ENCODE data around the gene NAT8. TPM values are rescaled to one million over a fixed set of nuclear protein-coding genes. Genes with fewer than 3 reads are reported as not detected.
"Not testable (repeated sequence)": the region's sequence is repeated elsewhere in the genome, so short reads cannot be mapped to it uniquely, and the experiment has no call there.

The NAT8 gene
- total RNA-seq, 1 donor from 2014 or later = not detected

DNA sequence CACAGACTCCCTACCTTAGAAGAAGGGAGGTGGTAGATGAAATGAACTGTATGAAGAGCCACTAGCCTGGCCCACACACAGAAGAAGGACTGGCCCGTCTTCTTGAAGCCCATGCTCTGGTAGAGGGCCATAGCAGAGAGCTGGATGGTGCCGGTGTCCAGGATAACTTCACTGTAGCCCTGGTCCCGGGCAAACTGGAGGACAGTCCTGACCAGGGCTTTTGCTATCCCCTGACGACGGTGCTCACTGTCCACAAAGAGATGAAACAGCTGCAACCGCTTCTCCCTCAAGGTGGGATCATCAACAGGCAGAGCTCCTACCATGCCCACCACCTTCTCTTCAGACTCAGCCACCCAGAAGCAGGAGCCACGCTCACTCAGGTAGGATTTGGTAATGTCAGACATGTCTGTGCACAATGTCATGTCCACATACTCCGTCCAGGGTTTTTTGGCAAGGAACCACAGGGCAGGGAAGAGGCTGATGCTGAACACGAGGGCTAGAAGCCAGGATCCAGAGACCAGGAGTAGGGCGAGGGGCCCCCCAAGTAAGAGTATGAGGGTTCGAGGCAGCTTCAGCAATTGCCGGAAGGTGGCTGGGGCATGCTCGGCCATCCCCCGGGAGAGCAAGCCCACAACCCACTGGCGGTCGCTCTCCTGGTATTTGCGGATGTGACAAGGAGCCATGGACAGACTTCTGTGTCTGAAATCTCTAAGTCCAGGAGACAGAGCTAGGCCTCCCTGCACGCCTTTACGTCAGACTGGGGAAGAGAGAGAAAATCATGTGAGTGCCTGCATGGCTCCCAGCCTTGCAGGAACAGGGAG, 1.1 kb downstream of the NAT8 start:
- no peak for DNase-seq
- intact Hi-C loops (cut with DNase I) = no loop called here
- no peak for ATAC-seq (ENCODE audit: poor library complexity)

DNA sequence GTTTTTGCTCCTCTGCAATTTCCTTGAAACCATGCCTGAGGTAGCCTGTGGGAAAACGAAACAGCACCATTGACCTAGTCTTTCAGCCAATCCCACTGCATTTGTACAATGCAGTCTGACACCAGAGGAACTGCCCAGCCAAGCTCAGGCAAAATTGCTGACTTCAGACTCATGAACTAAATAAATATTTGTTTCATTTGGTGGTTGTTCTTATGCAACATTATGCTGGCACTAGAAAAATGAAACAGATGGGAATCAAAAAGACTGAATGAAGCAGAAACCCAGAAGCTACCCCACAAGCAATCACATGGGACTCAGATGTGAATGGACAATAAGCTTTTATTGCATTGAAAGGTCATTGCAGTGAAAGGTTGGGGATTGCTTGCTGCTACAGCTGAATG, 1.7 kb downstream of the NAT8 start:
- DNase-seq = peak; percentile 42
- intact Hi-C loops (cut with DNase I) = no loop called here
- peak; percentile 60 for ATAC-seq (ENCODE audit: poor library complexity)

DNA sequence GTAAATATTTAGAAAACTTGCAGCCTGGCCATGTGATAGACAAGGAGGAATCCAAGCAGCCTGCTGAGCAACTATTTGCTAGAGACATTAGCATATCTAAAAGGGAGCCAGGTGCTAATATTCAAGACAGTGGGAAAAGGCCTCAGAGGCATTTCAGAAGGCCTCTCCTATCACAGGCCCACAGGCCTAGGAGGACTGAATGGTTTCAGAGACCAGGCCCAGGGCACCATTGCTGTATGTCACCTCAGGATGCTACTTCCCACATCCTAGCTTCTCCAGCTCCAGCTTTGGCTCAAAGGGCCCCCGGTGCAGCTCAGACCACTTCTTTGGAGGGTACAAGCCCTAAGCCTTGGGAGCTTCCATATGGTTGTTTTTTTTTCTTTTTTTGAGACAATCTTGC, 3.8 kb downstream of the NAT8 start:
- intact Hi-C loops (cut with DNase I) = no loop called here
- ATAC-seq (ENCODE audit: poor library complexity) (no peak), DNase-seq (no peak)

DNA sequence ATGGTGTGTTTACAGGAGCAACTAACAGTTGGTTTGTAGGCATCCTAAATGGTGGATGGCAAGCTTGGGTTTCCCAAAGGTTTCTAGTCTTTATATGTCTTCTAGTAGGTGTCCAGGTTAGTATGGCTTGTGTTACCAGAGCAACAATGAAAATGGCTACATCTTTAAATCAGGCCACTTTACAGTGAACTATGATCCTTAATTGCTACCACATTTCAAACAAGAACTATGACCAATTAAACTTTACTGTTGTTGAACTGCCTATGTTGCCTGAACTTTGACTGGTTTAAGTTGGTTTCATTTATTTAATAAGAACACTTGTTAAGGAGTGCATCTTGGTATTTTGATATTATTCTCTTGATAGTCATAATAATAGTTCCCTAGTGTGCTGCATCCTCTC, 5.2 kb downstream of the NAT8 start:
- intact Hi-C loops (cut with DNase I); ATAC-seq (ENCODE audit: poor library complexity): not testable (repeated sequence)

DNA sequence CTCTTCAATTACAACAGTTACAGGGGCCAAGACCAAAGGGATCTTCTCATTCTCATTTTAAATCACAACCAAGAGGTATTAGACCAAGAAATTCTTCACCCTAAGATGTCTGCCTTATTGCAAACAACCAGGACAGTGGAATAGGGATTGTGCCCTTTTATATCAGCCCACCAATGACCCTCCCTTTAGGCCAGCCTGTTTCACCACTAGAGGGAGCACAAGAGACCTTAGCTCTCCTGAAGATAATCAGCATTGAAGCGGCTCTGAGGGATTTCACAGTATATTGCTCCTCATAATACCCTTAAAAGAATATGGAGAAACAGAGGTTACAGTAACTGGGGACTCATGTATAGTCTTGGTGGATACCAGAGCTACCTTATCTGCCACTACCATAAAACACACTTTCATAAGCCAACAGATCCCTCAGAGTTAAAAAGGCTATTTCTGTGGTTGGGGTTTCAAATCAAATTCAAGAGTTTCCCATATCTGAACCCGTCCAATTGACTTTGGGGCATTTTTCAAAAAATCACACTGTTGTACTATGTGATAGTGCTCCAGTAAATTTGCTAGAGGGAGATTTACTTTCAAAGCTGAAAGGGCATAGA, 11.5 kb downstream of the NAT8 start:
- DNase-seq; intact Hi-C loops (cut with DNase I): not testable (repeated sequence)
- ATAC-seq (ENCODE audit: poor library complexity) = peak; percentile 71

More for the DNA sequence above, 5.2 kb downstream of the NAT8 start:
- not testable (repeated sequence) for DNase-seq

DNA sequence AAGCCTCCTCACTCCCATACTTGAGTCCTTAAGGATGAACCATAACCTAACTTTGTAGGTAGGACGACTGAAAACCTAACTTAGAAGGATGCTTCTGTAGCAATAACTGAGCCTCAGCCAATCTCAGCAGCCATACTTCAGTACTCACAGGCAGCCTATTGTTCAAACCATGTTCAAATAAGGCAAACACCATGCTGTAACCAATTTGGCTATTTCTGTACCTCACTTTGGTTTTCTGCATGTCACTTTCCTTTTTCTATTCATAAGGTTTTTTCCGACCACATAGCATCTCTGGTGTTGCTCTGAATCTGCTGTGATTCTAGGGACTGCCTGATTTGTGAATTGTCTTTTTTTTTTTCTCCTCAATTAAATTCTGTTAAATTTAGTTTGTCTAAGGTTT, 13.7 kb downstream of the NAT8 start:
- intact Hi-C loops (cut with DNase I); ATAC-seq (ENCODE audit: poor library complexity); DNase-seq: not testable (repeated sequence)

DNA sequence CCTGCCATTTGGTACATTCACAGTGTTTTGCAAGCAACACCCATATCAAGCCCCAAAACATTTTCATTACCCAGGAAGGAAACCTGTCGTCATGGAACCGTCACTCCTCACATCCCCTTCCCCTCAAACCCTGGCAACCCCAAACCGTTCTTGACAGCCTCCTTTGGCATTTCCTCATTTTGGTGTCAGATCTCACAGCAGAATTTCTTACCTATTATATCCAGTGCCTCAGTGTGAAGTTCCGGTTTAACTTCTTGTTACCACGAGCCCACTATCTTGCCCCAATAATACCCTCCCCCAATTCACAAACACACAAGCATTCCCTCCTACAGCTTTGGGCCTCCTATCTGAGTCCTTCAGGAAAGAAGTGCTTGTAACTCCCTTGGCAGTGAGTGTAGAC, 16.0 kb downstream of the NAT8 start:
- DNase-seq; ATAC-seq (ENCODE audit: poor library complexity); intact Hi-C loops (cut with DNase I): not testable (repeated sequence)

DNA sequence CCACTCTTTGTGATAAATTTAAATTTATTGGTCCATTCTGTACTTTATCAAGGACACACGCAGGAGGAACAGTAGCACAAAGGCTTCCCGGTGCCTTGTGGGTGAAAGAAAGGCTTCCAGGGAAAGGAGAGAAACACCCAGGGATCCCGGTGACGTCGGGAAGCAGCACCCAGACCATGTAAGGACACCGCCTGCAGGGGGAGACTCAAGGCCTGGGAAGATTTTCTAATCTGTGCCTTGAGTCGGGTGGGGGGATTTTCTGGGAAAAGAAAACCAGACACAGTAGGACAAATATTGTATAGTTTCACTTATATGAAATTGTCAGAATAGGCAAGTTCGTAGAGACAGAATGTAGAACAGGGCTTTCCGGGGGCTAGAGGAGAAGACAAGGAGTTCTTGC, 17.6 kb downstream of the NAT8 start:
- ATAC-seq (ENCODE audit: poor library complexity); intact Hi-C loops (cut with DNase I); DNase-seq: not testable (repeated sequence)

DNA sequence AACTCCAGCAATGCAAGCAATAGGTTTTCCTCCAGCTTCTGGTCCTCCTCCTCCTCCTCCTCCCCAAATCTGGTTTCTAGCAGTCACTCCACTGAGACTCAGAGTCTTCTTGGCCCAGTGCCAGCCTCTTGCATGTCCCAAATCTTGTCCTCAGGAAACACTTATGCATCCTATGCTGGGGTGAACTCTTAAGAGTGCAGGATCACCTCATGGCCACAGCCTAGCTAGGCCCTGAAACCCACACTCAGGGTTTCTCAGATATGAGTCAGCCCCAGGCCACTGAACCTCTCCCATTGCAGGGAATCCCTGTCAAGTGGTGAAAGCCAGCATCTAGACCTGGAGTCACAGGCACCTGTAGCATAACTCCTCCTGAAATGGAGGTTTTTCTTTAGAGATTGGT, 18.2 kb downstream of the NAT8 start:
- ATAC-seq (ENCODE audit: poor library complexity); DNase-seq; intact Hi-C loops (cut with DNase I): not testable (repeated sequence)

DNA sequence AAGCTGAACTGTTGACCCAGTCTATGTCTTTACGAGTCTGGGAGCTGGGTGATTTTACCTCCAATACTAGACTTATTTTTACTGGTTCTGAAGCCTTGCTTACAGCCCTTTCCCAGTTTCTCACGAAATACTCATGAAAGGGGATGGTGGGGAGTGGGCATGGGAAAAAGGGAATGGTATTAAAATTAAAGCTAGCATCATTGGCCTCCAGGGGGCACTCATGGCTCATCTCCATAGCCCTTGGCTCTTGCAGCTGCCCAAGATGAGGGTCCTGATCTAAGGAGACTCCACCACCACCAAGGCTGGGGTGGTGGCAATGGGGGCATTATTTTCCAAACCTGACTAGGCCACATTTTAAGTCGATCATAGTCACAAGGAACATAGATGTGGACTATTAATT, 22.3 kb downstream of the NAT8 start:
- ATAC-seq (ENCODE audit: poor library complexity); intact Hi-C loops (cut with DNase I); DNase-seq: not testable (repeated sequence)

DNA sequence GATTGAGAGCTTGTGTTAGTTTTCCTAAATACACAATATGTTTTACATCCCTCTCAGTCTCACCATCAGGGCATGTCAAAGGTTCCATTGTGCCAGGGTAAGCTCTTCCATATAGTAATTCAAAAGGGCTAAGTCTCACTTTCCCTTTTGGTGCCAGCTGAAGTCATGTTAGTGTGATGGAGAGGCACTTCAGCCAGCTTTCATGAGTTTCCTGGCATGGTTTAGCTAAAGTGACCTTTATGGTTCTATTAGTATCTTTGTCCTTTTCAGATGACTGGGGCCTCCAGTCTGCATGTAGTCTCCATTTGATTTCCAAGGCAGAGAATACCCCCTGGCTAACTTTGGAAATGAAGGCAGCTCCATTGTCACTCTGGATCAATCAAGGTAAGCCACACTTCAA, 27.2 kb downstream of the NAT8 start:
- DNase-seq (no peak), ATAC-seq (ENCODE audit: poor library complexity) (peak; percentile 52)
- intact Hi-C loops (cut with DNase I) = no loop called here

DNA sequence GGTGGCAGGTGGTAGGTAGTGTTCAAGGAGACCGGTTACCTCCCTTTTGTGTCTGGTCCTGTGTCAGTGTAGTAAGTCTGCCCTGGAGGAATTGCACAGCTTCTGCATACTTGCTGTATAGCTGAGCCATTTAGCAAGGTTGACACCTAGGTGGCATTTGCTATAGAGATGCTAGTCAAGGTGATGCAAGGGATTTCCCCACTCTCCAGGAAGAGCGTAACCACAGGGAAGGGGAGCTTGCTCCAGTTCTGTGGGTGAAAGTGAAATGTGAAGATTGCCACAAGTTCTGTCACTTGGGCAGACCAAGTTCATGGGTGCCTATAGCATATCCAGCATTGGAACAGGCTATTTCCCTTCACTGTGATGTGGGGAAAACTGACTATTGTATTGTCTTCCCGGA, 28.1 kb downstream of the NAT8 start:
- intact Hi-C loops (cut with DNase I) = no loop called here
- no peak for DNase-seq
- no peak for ATAC-seq (ENCODE audit: poor library complexity)

DNA sequence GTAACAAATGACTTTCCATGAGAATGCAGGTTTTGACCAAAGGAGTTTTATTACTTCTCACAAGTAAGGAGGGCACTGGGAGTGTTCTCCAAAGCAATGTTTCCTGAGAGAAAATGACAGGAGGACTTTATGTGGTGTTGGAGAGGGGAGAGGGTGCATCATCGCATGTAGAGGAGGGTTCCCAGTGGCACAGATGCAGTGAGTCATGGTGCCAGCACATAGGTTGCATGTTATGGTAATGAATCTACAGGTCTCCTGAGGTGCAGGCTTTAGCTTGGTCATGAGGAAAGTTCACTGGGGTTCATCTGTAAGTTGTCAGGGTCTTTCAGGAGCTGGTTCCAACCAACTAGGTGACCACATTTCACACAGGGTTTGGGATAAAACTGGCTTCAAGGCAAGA, 30.4 kb downstream of the NAT8 start:
- intact Hi-C loops (cut with DNase I) = no loop called here
- no peak for ATAC-seq (ENCODE audit: poor library complexity)

DNA sequence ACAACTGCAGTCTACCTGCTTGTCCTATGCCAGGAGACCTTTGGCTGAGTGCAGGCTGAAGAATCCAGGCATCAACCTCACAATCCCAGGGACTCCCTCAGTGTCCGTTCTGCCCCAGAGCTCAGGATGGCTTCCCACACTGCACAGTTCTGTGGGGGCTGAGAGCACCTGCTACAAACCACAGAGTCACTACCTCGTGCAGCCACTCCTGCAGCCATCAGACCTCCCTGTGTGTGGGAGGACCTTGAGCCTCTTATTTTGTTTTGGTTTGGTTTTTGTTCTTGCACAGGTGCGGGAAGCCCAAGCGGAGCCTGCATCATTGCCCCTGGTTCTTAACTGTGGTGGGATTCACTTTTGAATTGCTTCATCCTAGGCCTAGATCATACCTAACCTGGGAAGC, 31.0 kb downstream of the NAT8 start:
- DNase-seq (no peak), ATAC-seq (ENCODE audit: poor library complexity) (no peak)
- intact Hi-C loops (cut with DNase I) = no loop called here

More for the DNA sequence above, 30.4 kb downstream of the NAT8 start:
- DNase-seq = no peak

DNA sequence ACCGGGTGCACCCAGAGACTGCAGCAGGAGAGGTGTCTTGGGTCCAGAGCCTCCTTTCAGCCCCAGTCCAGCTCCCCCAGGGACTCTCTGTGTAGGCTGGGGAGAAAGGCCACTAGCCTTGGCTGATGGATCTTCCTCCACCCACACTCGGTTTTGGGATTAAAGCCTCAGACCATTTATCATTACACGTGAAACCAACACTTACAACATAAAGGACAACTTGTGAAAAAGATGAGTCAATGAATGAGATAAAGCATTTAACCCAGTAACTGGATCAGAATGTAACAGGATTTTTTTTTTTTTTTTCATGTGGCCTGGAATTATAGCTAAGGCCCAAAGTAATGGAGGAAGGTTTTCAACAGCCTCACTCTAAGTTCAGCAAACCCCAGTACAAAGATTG, 32.1 kb downstream of the NAT8 start:
- ATAC-seq (ENCODE audit: poor library complexity) (no peak), DNase-seq (no peak)
- intact Hi-C loops (cut with DNase I) = no loop called here

DNA sequence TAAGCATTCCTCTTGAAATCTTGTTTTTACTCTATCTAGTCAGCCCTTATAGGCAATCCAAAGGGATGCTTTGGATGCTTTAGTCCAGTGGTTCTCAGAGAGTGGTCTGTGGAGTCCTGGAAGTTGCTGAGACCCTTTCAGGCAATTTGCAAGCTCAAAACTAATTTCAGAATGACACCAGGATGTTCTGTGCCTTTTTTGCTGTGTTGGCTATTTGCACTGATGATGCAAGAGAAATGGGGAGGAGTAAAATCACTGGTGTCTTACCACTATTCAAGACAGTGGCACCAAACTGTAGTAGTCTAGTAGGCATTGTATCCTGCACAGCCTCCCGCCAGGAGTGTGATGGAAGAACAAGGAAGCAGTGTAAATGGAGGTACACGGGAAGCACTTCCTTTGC, 37.6 kb downstream of the NAT8 start:
- ATAC-seq (ENCODE audit: poor library complexity); DNase-seq; intact Hi-C loops (cut with DNase I): not testable (repeated sequence)

DNA sequence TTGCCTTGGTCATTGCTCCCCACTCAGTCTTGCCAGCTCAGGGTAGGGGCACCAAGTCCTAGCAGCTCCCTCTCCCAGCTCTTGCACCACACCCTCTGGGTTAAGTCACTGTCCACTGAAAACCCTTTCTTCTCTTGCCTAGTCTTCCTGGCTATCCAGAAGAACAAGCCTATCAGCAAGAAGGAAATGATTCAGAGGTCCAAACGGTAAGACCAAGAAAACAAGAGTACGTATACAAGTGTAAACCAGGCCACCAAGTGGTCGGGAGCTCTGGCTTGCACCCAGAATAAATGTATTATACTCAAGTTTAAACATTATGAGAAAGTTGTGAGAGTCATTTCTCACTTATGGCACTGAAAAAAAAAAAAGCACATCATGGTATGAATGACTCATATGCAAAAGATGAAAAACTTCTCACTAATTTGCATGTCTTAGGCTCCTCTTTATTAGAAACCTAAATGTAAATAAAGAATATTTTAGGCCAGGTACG, 39.1 kb downstream of the NAT8 start:
- intact Hi-C loops (cut with DNase I) = not testable (repeated sequence)

DNA sequence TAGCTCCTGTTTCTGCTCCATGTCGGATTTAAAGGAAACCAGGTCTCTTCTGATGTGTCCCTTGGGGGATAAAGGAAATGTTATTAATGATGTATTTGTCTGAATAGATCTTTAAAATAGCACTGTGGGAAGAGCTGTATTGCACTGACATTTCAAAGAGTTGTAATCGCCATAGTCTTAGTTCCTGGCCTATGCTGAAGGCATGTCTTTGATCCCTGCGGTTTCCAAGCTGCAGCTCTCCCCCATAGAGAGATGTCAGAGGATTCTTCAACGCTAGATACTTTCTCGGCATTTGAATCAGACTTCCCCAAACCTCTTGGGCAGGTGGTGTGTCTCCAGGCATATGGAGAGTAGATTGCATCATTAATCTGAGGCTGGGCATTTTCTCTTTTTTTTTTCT, 40.4 kb downstream of the NAT8 start:
- intact Hi-C loops (cut with DNase I) = no loop called here
- ATAC-seq (ENCODE audit: poor library complexity) (no peak), DNase-seq (no peak)

More for the DNA sequence above, 39.1 kb downstream of the NAT8 start:
- DNase-seq; ATAC-seq (ENCODE audit: poor library complexity): not testable (repeated sequence)

DNA sequence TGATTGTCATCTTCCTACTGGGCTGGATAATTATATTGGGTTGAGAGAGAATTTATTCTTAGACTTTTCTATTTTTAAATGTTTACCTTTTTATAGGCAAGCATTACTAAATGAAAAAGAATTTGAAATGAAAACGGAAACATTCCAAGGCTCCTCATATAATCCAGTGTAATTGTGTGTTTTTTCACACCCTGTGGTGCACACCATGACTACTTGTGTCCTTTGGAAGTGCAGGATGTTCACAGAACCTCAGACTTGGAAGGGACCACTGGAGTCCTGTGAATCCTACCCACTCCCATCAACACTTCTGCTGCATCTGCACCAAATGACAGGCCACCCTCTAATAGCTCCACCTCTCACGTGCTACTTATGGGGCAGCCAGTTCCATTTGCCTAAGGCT, 48.0 kb downstream of the NAT8 start:
- ATAC-seq (ENCODE audit: poor library complexity) = no peak
- intact Hi-C loops (cut with DNase I) = no loop called here
- no peak for DNase-seq

DNA sequence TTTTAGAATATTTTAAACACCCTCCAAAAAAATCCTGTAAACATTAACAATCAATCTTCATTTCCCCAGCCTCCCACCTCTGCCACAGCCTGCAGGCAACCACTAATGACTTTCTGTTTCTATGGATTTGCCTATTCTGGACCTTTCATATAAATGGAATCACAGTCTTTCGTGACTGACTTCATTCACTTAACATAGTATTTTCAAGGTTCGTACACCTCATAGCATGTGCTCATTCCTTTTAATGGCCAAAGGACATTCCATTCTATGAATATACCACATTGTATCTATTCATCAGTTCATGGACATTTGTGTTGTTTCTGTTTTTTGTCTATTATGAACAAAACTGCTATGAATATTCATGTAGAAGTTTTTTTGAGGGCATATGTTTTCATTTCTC, 48.5 kb downstream of the NAT8 start:
- no peak for DNase-seq
- intact Hi-C loops (cut with DNase I) = no loop called here
- no peak for ATAC-seq (ENCODE audit: poor library complexity)
